PC-3 (cell line): Measurements from ENCODE around the gene PKDREJ. TPM values are rescaled to one million over a fixed set of nuclear protein-coding genes. Genes with fewer than 3 reads are reported as not detected.

Experiments used
- ATAC-seq: fragments of 200-7000 bp; cut with Tn5 transposase; 2 replicates; pipeline ENCODE4 v1.9.1; 2020; ENCODE audit warnings: mild to moderate bottlenecking, moderate library complexity
- BruUV-seq: library from RNA; stranded (reverse); fragments of 400-500 nt; replicated peaks from 2 replicates; lab custom pipeline; 2021; lab: Mats Ljungman, UMichigan
- CTCF ChIA-PET: fragments of 300-600 bp; sonication (Branson Sonifier 250); formaldehyde crosslinking; loops from one replicate; lab custom pipeline; 2022; ENCODE audit warnings: antibody characterized with exemption; lab: Charles Lee
- POLR2A ChIA-PET: fragments of 300-600 bp; sonication (Branson Sonifier 250); formaldehyde crosslinking; loops from one replicate; lab custom pipeline; 2022; ENCODE audit warnings: antibody characterized with exemption; ENCODE audit not compliant: unreplicated experiment; lab: Charles Lee
- DNase-seq: peaks from one replicate; pipeline ENCODE4 v3.0.0-alpha.2; 2015
- H2AFZ ChIP-seq: fragments of 300-600 bp; sonication (generic); 2 replicates; pipeline ENCODE4 v1.6.0; 2016; ENCODE audit warnings: antibody characterized with exemption, low read length
- H3F3A ChIP-seq: fragments of 300-600 bp; sonication (generic); one replicate; pipeline ENCODE4 v1.6.0; 2017; ENCODE audit warnings: antibody characterized with exemption, low read length, control low read depth, mild to moderate bottlenecking; ENCODE audit not compliant: unreplicated experiment
- H3K27ac ChIP-seq: fragments of 300-600 bp; sonication (generic); 2 replicates; pipeline ENCODE4 v1.5.1; 2016; ENCODE audit warnings: mild to moderate bottlenecking, low read length
- H3K27me3 ChIP-seq: fragments of 300-600 bp; sonication (generic); 2 replicates; pipeline ENCODE4 v1.6.1; 2016; ENCODE audit warnings: low read length, mixed read lengths
- H3K36me3 ChIP-seq: fragments of 300-600 bp; sonication (generic); 2 replicates; pipeline ENCODE4 v1.6.1; 2016; ENCODE audit warnings: low read depth, mixed run types, low read length, mixed read lengths
- H3K4me1 ChIP-seq: fragments of 300-600 bp; sonication (generic); 2 replicates; pipeline ENCODE4 v1.5.1; 2016; ENCODE audit warnings: low read length; ENCODE audit not compliant: insufficient read depth
- H3K4me2 ChIP-seq: fragments of 300-600 bp; sonication (generic); 2 replicates; pipeline ENCODE4 v1.6.0; 2016; ENCODE audit warnings: low read length
- H3K4me3 ChIP-seq: fragments of 300-600 bp; sonication (generic); 2 replicates; pipeline ENCODE4 v1.5.1; 2016; ENCODE audit warnings: mild to moderate bottlenecking, low read length, mixed read lengths
- H3K79me2 ChIP-seq: fragments of 300-600 bp; sonication (generic); 2 replicates; pipeline ENCODE4 v1.6.1; 2017; ENCODE audit warnings: low read length, mixed read lengths
- H3K9ac ChIP-seq: fragments of 300-600 bp; sonication (generic); 2 replicates; pipeline ENCODE4 v1.6.0; 2016; ENCODE audit warnings: mild to moderate bottlenecking, low read length
- H3K9me2 ChIP-seq: fragments of 300-600 bp; sonication (generic); replicated peaks from 2 replicates; pipeline ENCODE4 v1.6.1; 2016; ENCODE audit warnings: mixed run types, low read length, mixed read lengths
- H3K9me3 ChIP-seq: fragments of 300-600 bp; sonication (generic); 2 replicates; pipeline ENCODE4 v1.6.1; 2016; ENCODE audit warnings: low read length, mixed read lengths
- H4K20me1 ChIP-seq: fragments of 300-600 bp; sonication (generic); 2 replicates; pipeline ENCODE4 v1.6.1; 2016; ENCODE audit warnings: low read length, mixed read lengths
- CTCF ChIP-seq: fragments of 300-600 bp; sonication (generic); conservative IDR thresholded peaks from 2 replicates; pipeline ENCODE4 v1.5.1; 2017; ENCODE audit warnings: antibody characterized with exemption, low read depth, mild to moderate bottlenecking, low read length
- EZH2 ChIP-seq: fragments of 300-600 bp; sonication (generic); IDR thresholded peaks from one replicate; pipeline ENCODE4 v1.6.1; 2017; ENCODE audit warnings: antibody characterized with exemption, mild to moderate bottlenecking, low read length; ENCODE audit not compliant: unreplicated experiment
- EZH2phosphoT487 ChIP-seq: fragments of 300-600 bp; sonication (generic); IDR thresholded peaks from 2 replicates; pipeline ENCODE4 v1.6.1; 2018; ENCODE audit warnings: mild to moderate bottlenecking, antibody characterized with exemption, low read length, borderline replicate concordance
- intact Hi-C: fragments of 100-400 bp; cut with micrococcal nuclease; formaldehyde crosslinking; loops from 2 replicates; pipeline ENCODE4 v1.9.0; 2023
- total RNA-seq: library from RNA; depleted of rRNA; stranded (reverse); fragments of >200 nt; gene quantifications from 2 replicates; pipeline ENCODE4 v1.2.3, GENCODE V29; 2014

Gene PKDREJ
- total RNA-seq, 1 experiment from 2014 or later = not detected

GRCh38 chr22:46234969-46235368 is 28.2 kb downstream of the PKDREJ start:
- H3K4me3 ChIP-seq = no peak overlapping the region
- BruUV-seq = no TSS peak
- no peaks in the 10 kb centered on the region for H4K20me1 ChIP-seq
- no peak overlapping the region for H3K4me2 ChIP-seq
- TF ChIP-seq EZH2 (no peak), EZH2phosphoT487 (no peak), CTCF (no peak)
- no peaks in the 10 kb centered on the region for H3K36me3 ChIP-seq
- intact Hi-C loops = no loop called here
- no peak overlapping the region for H2AFZ ChIP-seq
- no peak overlapping the region for H3K27ac ChIP-seq
- H3F3A ChIP-seq = no peaks in the 10 kb centered on the region
- no peaks in the 10 kb centered on the region for H3K27me3 ChIP-seq
- H3K9ac ChIP-seq = no peak overlapping the region
- ChIA-PET CTCF (no interaction called here), POLR2A (interaction anchor here (0.7 kb wide), 1 partner anchor 539 kb away, joined by 3 read pairs; no protein-coding TSS in a partner anchor)
- no peaks in the 10 kb centered on the region for H3K9me3 ChIP-seq
- no peaks in the 10 kb centered on the region for H3K79me2 ChIP-seq
- DNase-seq (no peak), ATAC-seq (no peak)
- no peaks in the 10 kb centered on the region for H3K9me2 ChIP-seq
- H3K4me1 ChIP-seq = peaks cover 6% of the 10 kb centered on the region; the same call in 1 of the 2 replicates

- intact Hi-C loops = no loop called here
Measured at GRCh38 chr22:46233231-46233630, 29.9 kb downstream of the PKDREJ start.

More at GRCh38 chr22:46233231-46233630, 29.9 kb downstream of the PKDREJ start:
- no peak for TF ChIP-seq CTCF
- TF ChIP-seq EZH2 = no peak
- TF ChIP-seq EZH2phosphoT487 = no peak
- no peaks in the 10 kb centered on the region for H3K79me2 ChIP-seq
- H3K9me3 ChIP-seq = no peaks in the 10 kb centered on the region
- peak; percentile 54 for DNase-seq
- no peak overlapping the region; the same call in 1 of the 2 replicates for H3K27ac ChIP-seq
- H3K4me2 ChIP-seq = 0 out of 2 replicates have a peak overlapping the region, but pooled peaks have one; percentile 38
- BruUV-seq = no TSS peak
- H3K36me3 ChIP-seq = no peaks in the 10 kb centered on the region
- no peaks in the 10 kb centered on the region for H4K20me1 ChIP-seq
- no peaks in the 10 kb centered on the region for H3F3A ChIP-seq
- CTCF ChIA-PET = no interaction called here
- no peak overlapping the region for H3K9ac ChIP-seq
- no peaks in the 10 kb centered on the region for H3K27me3 ChIP-seq
- H2AFZ ChIP-seq = peak overlapping the region; percentile 57; the same call in 1 of the 2 replicates
- peak; percentile 98 for ATAC-seq
- H3K4me3 ChIP-seq = no peak overlapping the region
- H3K9me2 ChIP-seq = no peaks in the 10 kb centered on the region
- H3K4me1 ChIP-seq = peaks cover 6% of the 10 kb centered on the region; the same call in 1 of the 2 replicates
- POLR2A ChIA-PET = interaction anchor here (0.6 kb wide), 1 partner anchor 61 kb away, joined by 5 read pairs; no protein-coding TSS in a partner anchor
